Nephron (organoid): Measurements from ENCODE around the gene TMEM74B.

Experiments used
- H3K27ac Mint-ChIP-seq, 3 experiments: 2 replicates each; pipeline ENCODE4 v1.8.0; 2020; ENCODE audit warnings: mixed read lengths in 3 of 3, mild to moderate bottlenecking in 2 of 3, moderate library complexity in 1 of 3
- H3K27me3 Mint-ChIP-seq: 2 replicates; pipeline ENCODE4 v1.8.0; 2021; ENCODE audit warnings: low read depth, mild to moderate bottlenecking, moderate library complexity, mixed read lengths
- H3K36me3 Mint-ChIP-seq: 2 replicates; pipeline ENCODE4 v1.8.0; 2020; ENCODE audit warnings: low read depth, mixed read lengths
- H3K4me1 Mint-ChIP-seq: 2 replicates; pipeline ENCODE4 v1.8.0; 2020; ENCODE audit warnings: mixed read lengths
- H3K4me3 Mint-ChIP-seq, 3 experiments: 2 replicates each; pipeline ENCODE4 v1.8.0; 2020; ENCODE audit warnings: mild to moderate bottlenecking in 3 of 3, mixed read lengths in 3 of 3, moderate library complexity in 2 of 3
- H3K9me3 Mint-ChIP-seq: 2 replicates; pipeline ENCODE4 v1.8.0; 2020; ENCODE audit warnings: mixed read lengths
- TF ChIP-seq, protein P1 (sequence below), 3 experiments: fragments of 200-600 bp; sonication (generic); IDR thresholded peaks; one replicate each; pipeline ENCODE4 v1.5.0; 2021; ENCODE audit warnings: antibody characterized with exemption in 3 of 3; ENCODE audit not compliant: unreplicated experiment in 3 of 3

TMEM74B gene

DNA sequence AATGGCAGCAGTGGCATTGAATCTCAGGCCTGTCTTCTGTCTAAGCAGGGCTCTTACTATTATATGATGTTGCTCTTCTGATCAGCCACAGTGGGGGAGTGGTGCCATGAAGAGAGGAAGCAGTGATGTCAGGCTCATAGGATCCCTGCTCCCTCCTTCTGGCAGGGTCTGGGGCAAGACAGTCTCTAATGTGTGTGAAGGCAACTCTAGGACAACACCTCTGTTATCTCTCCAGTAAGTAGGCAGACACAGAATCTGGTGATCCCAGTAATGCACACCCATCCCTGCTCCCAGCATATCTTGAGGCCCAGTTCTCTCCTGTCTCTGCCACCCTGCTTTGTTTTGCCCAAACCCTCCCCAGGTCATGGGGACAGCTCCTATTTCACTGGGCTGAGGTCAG lies 27.2 kb upstream of the TMEM74B start:
- TF ChIP-seq, protein P1, sequence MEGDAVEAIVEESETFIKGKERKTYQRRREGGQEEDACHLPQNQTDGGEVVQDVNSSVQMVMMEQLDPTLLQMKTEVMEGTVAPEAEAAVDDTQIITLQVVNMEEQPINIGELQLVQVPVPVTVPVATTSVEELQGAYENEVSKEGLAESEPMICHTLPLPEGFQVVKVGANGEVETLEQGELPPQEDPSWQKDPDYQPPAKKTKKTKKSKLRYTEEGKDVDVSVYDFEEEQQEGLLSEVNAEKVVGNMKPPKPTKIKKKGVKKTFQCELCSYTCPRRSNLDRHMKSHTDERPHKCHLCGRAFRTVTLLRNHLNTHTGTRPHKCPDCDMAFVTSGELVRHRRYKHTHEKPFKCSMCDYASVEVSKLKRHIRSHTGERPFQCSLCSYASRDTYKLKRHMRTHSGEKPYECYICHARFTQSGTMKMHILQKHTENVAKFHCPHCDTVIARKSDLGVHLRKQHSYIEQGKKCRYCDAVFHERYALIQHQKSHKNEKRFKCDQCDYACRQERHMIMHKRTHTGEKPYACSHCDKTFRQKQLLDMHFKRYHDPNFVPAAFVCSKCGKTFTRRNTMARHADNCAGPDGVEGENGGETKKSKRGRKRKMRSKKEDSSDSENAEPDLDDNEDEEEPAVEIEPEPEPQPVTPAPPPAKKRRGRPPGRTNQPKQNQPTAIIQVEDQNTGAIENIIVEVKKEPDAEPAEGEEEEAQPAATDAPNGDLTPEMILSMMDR (IDR thresholded peaks at IDR 0.05; ENCODE audit: unreplicated experiment in 3 of 3): no peak
- H3K27ac Mint-ChIP-seq: no peak overlapping the region
- H3K27me3 Mint-ChIP-seq: peaks cover 41% of the 10 kb centered on the region
- H3K4me3 Mint-ChIP-seq: no peak overlapping the region
- H3K36me3 Mint-ChIP-seq: no peaks in the 10 kb centered on the region
- H3K9me3 Mint-ChIP-seq: no peaks in the 10 kb centered on the region
- H3K4me1 Mint-ChIP-seq: no peaks in the 10 kb centered on the region

DNA sequence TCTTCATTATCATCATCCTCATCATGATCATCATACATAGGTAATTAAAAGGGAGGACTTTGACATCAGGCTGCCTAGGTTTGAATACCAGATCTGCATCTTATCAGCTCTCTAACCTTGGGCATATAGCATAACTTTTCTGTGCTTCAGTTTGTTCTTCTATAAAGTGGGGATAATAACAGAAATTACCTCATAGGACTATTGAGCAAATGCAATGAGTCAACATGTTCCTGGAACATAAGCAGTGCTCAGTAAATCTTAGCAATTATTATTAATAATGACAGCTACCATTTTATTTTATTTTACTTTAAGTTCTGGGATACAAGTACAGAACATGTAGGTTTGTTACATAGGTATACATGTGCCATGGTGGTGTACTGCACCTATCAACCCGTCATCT lies 25.7 kb upstream of the TMEM74B start:
- Mint-ChIP-seq H3K27ac (no peak overlapping the region), H3K36me3 (no peaks in the 10 kb centered on the region), H3K4me1 (no peaks in the 10 kb centered on the region), H3K27me3 (peaks cover 38% of the 10 kb centered on the region), H3K9me3 (no peaks in the 10 kb centered on the region), H3K4me3 (no peak overlapping the region)
- TF ChIP-seq, protein P1 (IDR thresholded peaks at IDR 0.05; ENCODE audit: unreplicated experiment in 3 of 3): no peak

- Mint-ChIP-seq H3K4me1 (no peaks in the 10 kb centered on the region), H3K27ac (no peak overlapping the region), H3K4me3 (no peak overlapping the region), H3K9me3 (no peaks in the 10 kb centered on the region), H3K36me3 (no peaks in the 10 kb centered on the region), H3K27me3 (peaks cover 30% of the 10 kb centered on the region)
- TF ChIP-seq, protein P1 (IDR thresholded peaks at IDR 0.05; ENCODE audit: unreplicated experiment in 3 of 3): no peak
These were observed 24.9 kb upstream of the TMEM74B start for GRCh38 chr20:1209447-1210387.

DNA sequence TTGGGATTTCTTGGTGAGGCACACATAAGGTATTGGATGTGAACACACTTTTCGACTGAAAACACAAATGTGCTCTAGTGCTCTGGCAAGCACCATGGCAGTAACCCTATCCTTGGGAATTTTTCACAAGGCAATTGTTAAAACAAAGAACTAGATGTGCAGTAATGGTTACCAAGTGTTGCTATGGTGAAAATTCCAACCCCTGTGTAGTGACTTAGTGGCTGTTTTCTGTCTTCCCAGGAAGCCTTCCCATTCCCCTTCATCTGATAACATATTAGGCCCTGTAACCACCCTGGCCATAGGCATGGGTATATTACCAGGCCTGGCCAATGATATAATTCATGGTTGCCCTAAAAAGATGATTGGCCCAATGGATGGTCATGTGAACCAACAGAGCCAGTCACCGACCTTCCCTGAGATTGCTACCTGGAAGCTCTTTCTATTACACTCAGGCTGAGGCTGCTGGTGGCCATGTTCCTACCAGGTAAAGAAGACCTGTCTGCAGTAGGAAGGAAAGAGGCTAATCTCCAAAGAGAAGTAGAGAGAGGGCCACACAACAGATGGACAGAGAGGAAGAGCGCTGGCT lies 22.6 kb upstream of the TMEM74B start:
- Mint-ChIP-seq H3K9me3 (no peaks in the 10 kb centered on the region), H3K36me3 (no peaks in the 10 kb centered on the region), H3K4me1 (no peaks in the 10 kb centered on the region), H3K27me3 (peaks cover 16% of the 10 kb centered on the region), H3K27ac (no peak overlapping the region), H3K4me3 (no peak overlapping the region)
- TF ChIP-seq, protein P1 (IDR thresholded peaks at IDR 0.05; ENCODE audit: unreplicated experiment in 3 of 3): no peak

- H3K27me3 Mint-ChIP-seq: peaks cover 14% of the 10 kb centered on the region
- H3K36me3 Mint-ChIP-seq: no peaks in the 10 kb centered on the region
- no peaks in the 10 kb centered on the region for H3K4me1 Mint-ChIP-seq
- H3K4me3 Mint-ChIP-seq: no peak overlapping the region
- H3K9me3 Mint-ChIP-seq: no peaks in the 10 kb centered on the region
- TF ChIP-seq, protein P1 (IDR thresholded peaks at IDR 0.05; ENCODE audit: unreplicated experiment in 3 of 3): no peak
- no peak overlapping the region for H3K27ac Mint-ChIP-seq
These were observed 21.8 kb upstream of the TMEM74B start for GRCh38 chr20:1206366-1207148.
